B cell (primary cell): Measurements from ENCODE around the gene LRTM2.

Experiments
- CTCF ChIP-seq: fragments of 200-600 bp; IDR thresholded peaks from one replicate; pipeline ENCODE4 v1.8.0; 2022; ENCODE audit warnings: antibody characterized with exemption, mild to moderate bottlenecking
- EZH2 ChIP-seq: IDR thresholded peaks from 2 replicates; pipeline ENCODE4 v1.6.1; 2012; ENCODE audit warnings: borderline replicate concordance, low read depth, mild to moderate bottlenecking, moderate library complexity, low read length; ENCODE audit not compliant: insufficient read depth, poor library complexity, severe bottlenecking

GRCh38 chr12:1791104-1791841 is 29.1 kb upstream of the LRTM2 start:
- TF ChIP-seq CTCF (peak; percentile 88), EZH2 (no peak)
